ENCODE data around the gene PPP4R2. TPM values are rescaled to one million over a fixed set of nuclear protein-coding genes. Genes with fewer than 3 reads are reported as not detected.
A peak's percentile ranks its signal among the peaks of the same experiment; 100 is the strongest.

Gene PPP4R2
- total RNA-seq, 1 donor from 2014 or later, result 113 TPM

DNA sequence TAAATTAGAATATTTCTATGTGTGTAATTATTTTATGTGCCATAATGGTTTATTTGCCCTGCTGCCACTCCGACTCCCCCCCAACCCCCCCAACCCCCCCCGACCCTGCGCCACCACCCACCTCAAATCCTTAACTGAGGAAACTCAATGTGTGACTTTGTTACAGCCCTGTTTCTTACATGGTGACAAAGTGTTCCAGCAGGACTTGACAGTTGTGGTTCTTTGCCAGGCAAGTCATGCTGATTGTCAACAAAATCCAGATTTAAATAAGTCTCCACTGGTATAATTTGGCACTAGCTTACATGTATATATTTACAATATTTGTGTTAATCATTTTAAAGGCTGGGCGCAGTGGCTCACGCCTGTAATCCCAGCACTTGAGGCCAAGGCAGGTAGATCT is 72.6 kb downstream of the PPP4R2 start:
- intact Hi-C loops (cut with micrococcal nuclease), result no loop called here
- H3K9me3 Mint-ChIP-seq, result no peaks in the 10 kb centered on the region
- no peak overlapping the region for H3K4me3 Mint-ChIP-seq
- H3K4me1 Mint-ChIP-seq (ENCODE audit: low read depth), result peaks cover 42% of the 10 kb centered on the region
- no peak for DNase-seq (ENCODE audit: low spot score)
- H3K27me3 Mint-ChIP-seq (ENCODE audit: insufficient read depth), result no peaks in the 10 kb centered on the region
- no peak overlapping the region for H3K27ac Mint-ChIP-seq
- peaks cover 18% of the 10 kb centered on the region for H3K36me3 Mint-ChIP-seq (ENCODE audit: low read depth)

DNA sequence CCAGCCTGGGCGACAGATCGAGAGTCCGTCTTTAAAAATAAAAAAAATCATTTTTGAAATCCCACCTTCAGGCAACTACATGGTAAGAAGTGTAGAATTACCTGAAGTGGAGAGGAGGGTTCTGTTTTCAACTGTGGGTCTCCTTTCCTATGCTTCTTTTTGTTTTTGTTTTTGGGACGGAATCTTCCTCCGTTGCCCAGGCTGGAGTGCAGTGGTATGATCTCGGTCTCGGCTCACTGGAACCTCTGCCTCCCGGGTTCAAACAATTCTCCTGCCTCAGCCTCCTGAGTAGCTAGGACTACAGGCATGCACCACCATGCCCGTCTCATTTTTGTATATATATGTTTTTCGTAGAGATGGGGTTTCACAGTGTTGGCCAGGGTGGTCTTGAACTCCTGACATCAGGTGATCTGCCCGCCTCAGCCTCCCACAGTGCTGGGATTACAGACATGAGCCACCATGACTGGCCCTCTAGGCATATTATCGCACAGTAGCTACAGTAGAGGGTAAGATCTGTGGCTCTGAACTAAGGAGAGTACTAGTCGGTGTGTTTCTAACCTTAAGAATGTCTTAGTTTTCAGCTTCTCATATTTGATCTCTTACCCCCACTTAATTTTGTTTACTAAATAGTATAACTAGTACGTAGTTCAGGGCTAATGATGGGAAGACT is 73.3 kb downstream of the PPP4R2 start:
- no peak for DNase-seq (ENCODE audit: low spot score)
- Mint-ChIP-seq H3K9me3 (no peaks in the 10 kb centered on the region), H3K4me1 (ENCODE audit: low read depth) (peaks cover 44% of the 10 kb centered on the region), H3K27me3 (ENCODE audit: insufficient read depth) (no peaks in the 10 kb centered on the region), H3K4me3 (no peak overlapping the region), H3K36me3 (ENCODE audit: low read depth) (peaks cover 11% of the 10 kb centered on the region), H3K27ac (no peak overlapping the region)
- intact Hi-C loops (cut with micrococcal nuclease), result no loop called here

DNA sequence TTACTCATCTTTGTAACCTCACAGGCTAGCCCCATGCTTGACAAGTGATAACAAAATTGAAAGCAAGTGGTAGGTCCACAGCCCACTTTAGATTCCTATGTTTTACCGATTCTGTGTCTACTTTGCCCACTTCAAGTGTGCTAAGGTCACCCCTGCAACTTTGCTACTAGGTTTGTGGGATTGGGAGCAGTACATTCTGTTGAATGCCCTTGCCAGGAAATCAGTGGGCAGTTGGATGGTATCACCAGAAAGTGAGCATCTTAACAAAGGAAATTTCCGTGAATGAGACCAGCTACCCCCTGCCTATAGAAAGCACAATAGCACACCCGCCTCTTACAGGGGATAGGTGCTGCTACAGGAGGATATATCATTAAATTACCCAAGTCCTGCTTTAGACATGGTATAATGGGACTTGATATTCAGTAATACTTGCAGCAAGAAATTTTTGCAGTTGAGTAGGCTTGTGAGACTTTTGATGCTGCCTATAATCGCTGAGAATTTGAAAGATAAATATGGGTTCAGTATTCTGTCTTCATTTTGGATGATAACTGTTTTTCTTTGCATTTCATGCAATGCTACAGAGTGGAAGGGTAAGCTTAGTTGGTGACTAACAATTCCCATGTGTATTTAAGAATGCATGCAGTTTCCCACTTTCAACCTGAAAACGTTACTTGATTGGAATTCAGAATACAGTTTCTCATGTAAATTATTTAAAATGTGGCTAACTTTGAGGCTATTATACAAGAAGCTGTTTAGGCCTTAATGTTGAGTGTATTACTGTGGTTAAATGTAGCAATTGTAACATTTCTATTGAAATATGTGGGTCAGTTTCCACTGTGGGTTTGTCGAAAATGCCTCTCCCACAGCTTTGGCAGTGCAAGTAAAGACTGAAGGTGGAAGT is 74.3 kb downstream of the PPP4R2 start:
- no peak for DNase-seq (ENCODE audit: low spot score)
- peaks cover 3% of the 10 kb centered on the region for H3K36me3 Mint-ChIP-seq (ENCODE audit: low read depth)
- no peaks in the 10 kb centered on the region for H3K27me3 Mint-ChIP-seq (ENCODE audit: insufficient read depth)
- H3K9me3 Mint-ChIP-seq, result no peaks in the 10 kb centered on the region
- peak overlapping the region; percentile 7 for H3K27ac Mint-ChIP-seq
- H3K4me3 Mint-ChIP-seq, result no peak overlapping the region
- H3K4me1 Mint-ChIP-seq (ENCODE audit: low read depth), result peaks cover 42% of the 10 kb centered on the region
- intact Hi-C loops (cut with micrococcal nuclease), result no loop called here

- Mint-ChIP-seq H3K4me1 (ENCODE audit: low read depth) (peaks cover 42% of the 10 kb centered on the region), H3K9me3 (no peaks in the 10 kb centered on the region), H3K27me3 (ENCODE audit: insufficient read depth) (peaks cover 2% of the 10 kb centered on the region), H3K36me3 (ENCODE audit: low read depth) (peaks cover 2% of the 10 kb centered on the region), H3K4me3 (no peak overlapping the region), H3K27ac (no peak overlapping the region)
- intact Hi-C loops (cut with micrococcal nuclease), result no loop called here
- DNase-seq (ENCODE audit: low spot score), result no peak
These were observed 75.3 kb downstream of the PPP4R2 start for GRCh38 chr3:73071952-73072351.

GRCh38 chr3:73072634-73073033 is 76.0 kb downstream of the PPP4R2 start:
- Mint-ChIP-seq H3K27ac (no peak overlapping the region), H3K36me3 (ENCODE audit: low read depth) (peaks cover 2% of the 10 kb centered on the region), H3K4me1 (ENCODE audit: low read depth) (peaks cover 42% of the 10 kb centered on the region), H3K4me3 (no peak overlapping the region), H3K27me3 (ENCODE audit: insufficient read depth) (peaks cover 2% of the 10 kb centered on the region), H3K9me3 (no peaks in the 10 kb centered on the region)
- intact Hi-C loops (cut with micrococcal nuclease), result no loop called here
- DNase-seq (ENCODE audit: low spot score), result no peak

DNA sequence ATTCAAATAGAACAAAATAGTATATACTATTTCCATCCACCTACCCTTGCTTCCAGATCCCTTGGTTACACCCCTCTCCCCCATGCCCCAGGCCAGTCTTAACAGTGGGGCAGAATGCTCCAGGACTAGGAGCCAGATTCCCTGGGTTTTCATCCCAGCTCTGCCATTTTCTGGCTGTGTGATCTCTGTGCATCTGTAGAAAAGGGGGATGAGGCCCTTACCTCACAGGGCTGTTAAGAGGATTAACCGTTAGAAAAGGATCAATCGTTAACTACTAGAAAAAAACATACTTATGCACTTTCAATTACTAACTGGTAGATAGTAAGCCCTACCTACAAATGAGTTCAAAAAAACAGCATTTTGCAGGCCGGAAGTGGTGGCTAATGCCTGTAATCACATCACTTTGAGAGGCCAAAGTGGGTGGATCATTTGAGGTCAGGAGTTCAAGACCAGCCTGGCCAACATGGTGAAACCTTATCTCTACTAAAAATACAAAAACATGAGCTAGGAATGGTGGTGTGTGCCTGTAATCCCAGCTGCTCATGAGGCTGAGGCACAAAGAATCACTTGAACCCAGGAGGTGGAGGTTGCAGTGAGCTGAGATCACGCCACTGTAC is 76.6 kb downstream of the PPP4R2 start:
- Mint-ChIP-seq H3K4me1 (ENCODE audit: low read depth) (peaks cover 42% of the 10 kb centered on the region), H3K27me3 (ENCODE audit: insufficient read depth) (peaks cover 2% of the 10 kb centered on the region), H3K36me3 (ENCODE audit: low read depth) (no peaks in the 10 kb centered on the region), H3K27ac (no peak overlapping the region), H3K4me3 (no peak overlapping the region), H3K9me3 (no peaks in the 10 kb centered on the region)
- no peak for DNase-seq (ENCODE audit: low spot score)
- intact Hi-C loops (cut with micrococcal nuclease), result no loop called here

DNA sequence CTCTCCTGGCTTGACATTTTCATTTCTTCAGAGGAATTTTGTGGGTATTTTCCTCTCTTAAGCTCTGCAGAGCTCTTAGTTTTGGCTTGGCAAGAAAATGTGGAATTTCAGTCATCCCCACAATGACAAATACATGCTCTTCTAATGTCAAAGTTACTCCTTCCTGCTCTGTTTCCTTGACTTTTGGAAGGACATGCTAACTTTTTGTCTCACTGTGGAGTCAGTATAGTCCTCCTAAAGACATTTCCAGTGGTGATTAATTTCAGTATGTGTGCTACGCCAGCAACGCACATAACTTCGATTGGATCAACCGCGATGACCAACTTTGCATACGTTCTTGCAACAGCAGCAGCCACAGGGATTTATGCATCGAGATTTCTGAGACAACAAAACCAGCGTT is 78.2 kb downstream of the PPP4R2 start:
- intact Hi-C loops (cut with micrococcal nuclease), result no loop called here

DNA sequence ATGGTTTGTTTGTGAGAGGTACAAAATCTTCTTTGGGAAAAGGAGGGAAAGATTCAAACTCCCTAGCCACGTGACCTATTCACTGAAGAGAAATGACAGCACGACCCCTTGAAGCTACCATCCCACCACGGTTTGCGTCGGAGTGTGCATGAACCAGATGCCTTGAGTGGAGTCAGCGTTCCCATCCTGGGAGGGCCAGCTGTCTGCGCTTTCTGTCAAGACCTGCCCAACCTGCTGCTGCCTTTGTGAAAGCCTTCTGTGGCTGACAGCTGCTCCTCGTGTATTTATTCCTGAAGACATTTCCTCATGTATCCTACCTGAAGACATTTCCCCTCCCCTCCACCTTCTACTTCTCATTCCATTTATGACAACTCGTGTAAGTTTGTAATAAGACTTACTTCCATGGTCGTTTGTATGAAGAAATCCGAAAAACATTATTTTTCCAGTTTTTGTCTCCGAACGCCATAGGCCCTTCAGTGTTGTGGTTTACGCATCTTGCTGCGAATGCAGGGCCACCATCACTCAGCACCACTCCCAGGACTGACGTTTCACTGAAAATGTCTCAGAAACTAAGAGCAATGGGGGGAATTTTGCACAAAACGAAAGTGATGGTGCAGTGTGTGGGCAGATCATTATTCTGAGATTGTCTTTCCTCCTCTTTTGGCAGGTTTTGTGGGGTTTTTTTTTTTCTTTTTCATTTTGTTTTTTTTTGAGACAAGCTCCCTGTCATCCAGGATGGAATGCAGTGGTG is 83.8 kb downstream of the PPP4R2 start:
- H3K36me3 Mint-ChIP-seq (ENCODE audit: low read depth), result no peaks in the 10 kb centered on the region
- intact Hi-C loops (cut with micrococcal nuclease), result no loop called here
- no peak for DNase-seq (ENCODE audit: low spot score)
- peaks cover 2% of the 10 kb centered on the region for H3K27me3 Mint-ChIP-seq (ENCODE audit: insufficient read depth)
- H3K27ac Mint-ChIP-seq, result no peak overlapping the region
- no peak overlapping the region for H3K4me3 Mint-ChIP-seq
- peaks cover 5% of the 10 kb centered on the region for H3K4me1 Mint-ChIP-seq (ENCODE audit: low read depth)
- H3K9me3 Mint-ChIP-seq, result no peaks in the 10 kb centered on the region

More for the DNA sequence above, 78.2 kb downstream of the PPP4R2 start:
- H3K4me3 Mint-ChIP-seq, result no peak overlapping the region
- H3K4me1 Mint-ChIP-seq (ENCODE audit: low read depth), result peaks cover 42% of the 10 kb centered on the region
- no peak overlapping the region for H3K27ac Mint-ChIP-seq
- H3K36me3 Mint-ChIP-seq (ENCODE audit: low read depth), result no peaks in the 10 kb centered on the region
- H3K9me3 Mint-ChIP-seq, result no peaks in the 10 kb centered on the region
- H3K27me3 Mint-ChIP-seq (ENCODE audit: insufficient read depth), result peaks cover 2% of the 10 kb centered on the region
- no peak for DNase-seq (ENCODE audit: low spot score)

DNA sequence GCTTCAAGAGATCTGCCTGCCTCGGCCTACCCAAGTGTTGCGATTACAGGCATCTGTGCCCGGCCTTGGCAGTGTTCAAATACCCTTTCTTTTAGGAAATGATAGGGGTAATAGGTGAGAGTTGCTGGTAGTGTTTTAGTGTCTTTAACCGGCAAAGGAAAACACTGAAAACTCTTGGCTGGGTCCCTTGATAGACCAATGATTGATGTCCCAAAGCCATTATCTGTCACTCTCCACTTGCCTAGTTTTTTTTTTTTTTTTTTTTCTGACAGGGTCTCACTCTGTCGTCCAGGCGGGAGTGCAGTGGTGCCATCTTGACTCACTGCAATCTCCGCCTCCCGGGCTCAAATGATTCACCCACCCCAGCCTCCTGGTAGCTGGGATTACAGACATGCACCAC is 84.5 kb downstream of the PPP4R2 start:
- Mint-ChIP-seq H3K4me3 (no peak overlapping the region), H3K36me3 (ENCODE audit: low read depth) (no peaks in the 10 kb centered on the region), H3K27me3 (ENCODE audit: insufficient read depth) (peaks cover 2% of the 10 kb centered on the region), H3K4me1 (ENCODE audit: low read depth) (peaks cover 9% of the 10 kb centered on the region), H3K9me3 (no peaks in the 10 kb centered on the region), H3K27ac (no peak overlapping the region)
- intact Hi-C loops (cut with micrococcal nuclease), result no loop called here
- DNase-seq (ENCODE audit: low spot score), result no peak

DNA sequence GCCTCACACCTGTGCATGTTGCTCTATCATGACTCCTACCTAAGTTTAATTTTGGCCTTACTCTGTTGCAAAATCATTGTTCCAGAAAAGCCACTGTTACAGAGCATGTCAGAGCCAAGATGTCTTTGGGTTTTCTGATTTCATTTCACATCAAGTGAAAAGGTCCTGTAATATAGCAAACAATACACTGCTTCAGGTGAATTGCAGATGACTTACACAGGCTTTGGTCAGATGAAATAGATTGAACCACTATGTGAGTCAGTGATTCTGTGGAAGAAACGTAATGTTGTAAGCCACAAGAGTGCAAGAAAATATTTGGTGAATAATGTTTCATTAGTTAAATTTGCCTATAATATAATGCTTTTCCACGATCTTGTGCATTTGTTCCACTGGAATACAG is 87.6 kb downstream of the PPP4R2 start:
- Mint-ChIP-seq H3K27me3 (ENCODE audit: insufficient read depth) (peaks cover 5% of the 10 kb centered on the region), H3K27ac (no peak overlapping the region), H3K4me3 (no peak overlapping the region), H3K4me1 (ENCODE audit: low read depth) (peaks cover 14% of the 10 kb centered on the region), H3K36me3 (ENCODE audit: low read depth) (no peaks in the 10 kb centered on the region), H3K9me3 (no peaks in the 10 kb centered on the region)
- no peak for DNase-seq (ENCODE audit: low spot score)
- intact Hi-C loops (cut with micrococcal nuclease), result no loop called here

- H3K4me3 Mint-ChIP-seq, result no peak overlapping the region
- peaks cover 9% of the 10 kb centered on the region for H3K4me1 Mint-ChIP-seq (ENCODE audit: low read depth)
- H3K27ac Mint-ChIP-seq, result no peak overlapping the region
These were observed 89.5 kb downstream of the PPP4R2 start for GRCh38 chr3:73086071-73086494.

DNA sequence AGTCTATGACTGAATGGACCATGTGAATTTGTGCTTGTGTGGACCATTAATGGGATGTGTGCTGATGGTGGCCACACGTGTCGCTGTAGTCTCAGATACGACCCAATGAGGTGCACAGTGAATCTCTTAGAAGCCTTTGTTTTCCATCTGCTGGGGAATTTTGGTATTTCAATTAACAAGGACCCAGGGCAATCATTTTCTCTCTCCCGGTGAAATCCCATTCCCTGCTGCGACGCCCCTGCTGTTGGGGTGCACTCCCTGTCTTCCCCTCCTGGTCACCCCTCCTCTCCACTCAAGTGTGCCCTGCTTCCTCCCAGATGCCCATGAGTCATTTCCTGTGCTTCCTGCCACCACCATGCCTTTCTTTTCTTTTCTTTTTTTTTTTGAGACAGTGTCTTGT is 97.5 kb downstream of the PPP4R2 start:
- no peak for DNase-seq (ENCODE audit: low spot score)
- Mint-ChIP-seq H3K4me3 (no peak overlapping the region), H3K4me1 (ENCODE audit: low read depth) (peaks cover 6% of the 10 kb centered on the region), H3K27me3 (ENCODE audit: insufficient read depth) (peaks cover 2% of the 10 kb centered on the region), H3K36me3 (ENCODE audit: low read depth) (no peaks in the 10 kb centered on the region), H3K27ac (no peak overlapping the region), H3K9me3 (no peaks in the 10 kb centered on the region)
- intact Hi-C loops (cut with micrococcal nuclease), result no loop called here

More at GRCh38 chr3:73086071-73086494, 89.5 kb downstream of the PPP4R2 start:
- H3K36me3 Mint-ChIP-seq (ENCODE audit: low read depth), result no peaks in the 10 kb centered on the region
- intact Hi-C loops (cut with micrococcal nuclease), result loop anchor here (1.0 to 5.0 kb wide), 5 partner anchors 147 to 1374 kb away; no protein-coding TSS in a partner anchor
- peaks cover 5% of the 10 kb centered on the region for H3K27me3 Mint-ChIP-seq (ENCODE audit: insufficient read depth)
- DNase-seq (ENCODE audit: low spot score), result peak; percentile 16
- H3K9me3 Mint-ChIP-seq, result no peaks in the 10 kb centered on the region

Measured in activated T-helper 1 cell treated with anti-CD3 and anti-CD28 coated beads, Interleukin-12 subunit alpha, Interleukin-12 subunit beta, Interleukin-2, Interleukin-4 antibody, amounts not matched to agents 30 ng/mL and 10 ng/mL and 1 ng/mL, durations not matched to agents 14 hours and 24 hours and 36 hours (primary cell).